HG03354 (cell line): Measurements from ENCODE around the gene TMIGD2.
A peak's percentile ranks its signal among the peaks of the same experiment; 100 is the strongest.
"Not testable (repeated sequence)": the region's sequence is repeated elsewhere in the genome, so short reads cannot be mapped to it uniquely, and the experiment has no call there.

Source experiments
- ATAC-seq: cut with Tn5 transposase; IDR thresholded peaks from one replicate; pipeline ENCODE4 v1.9.1; 2021; ENCODE audit warnings: mild to moderate bottlenecking; ENCODE audit not compliant: unreplicated experiment, poor library complexity, severe bottlenecking

The TMIGD2 gene

DNA sequence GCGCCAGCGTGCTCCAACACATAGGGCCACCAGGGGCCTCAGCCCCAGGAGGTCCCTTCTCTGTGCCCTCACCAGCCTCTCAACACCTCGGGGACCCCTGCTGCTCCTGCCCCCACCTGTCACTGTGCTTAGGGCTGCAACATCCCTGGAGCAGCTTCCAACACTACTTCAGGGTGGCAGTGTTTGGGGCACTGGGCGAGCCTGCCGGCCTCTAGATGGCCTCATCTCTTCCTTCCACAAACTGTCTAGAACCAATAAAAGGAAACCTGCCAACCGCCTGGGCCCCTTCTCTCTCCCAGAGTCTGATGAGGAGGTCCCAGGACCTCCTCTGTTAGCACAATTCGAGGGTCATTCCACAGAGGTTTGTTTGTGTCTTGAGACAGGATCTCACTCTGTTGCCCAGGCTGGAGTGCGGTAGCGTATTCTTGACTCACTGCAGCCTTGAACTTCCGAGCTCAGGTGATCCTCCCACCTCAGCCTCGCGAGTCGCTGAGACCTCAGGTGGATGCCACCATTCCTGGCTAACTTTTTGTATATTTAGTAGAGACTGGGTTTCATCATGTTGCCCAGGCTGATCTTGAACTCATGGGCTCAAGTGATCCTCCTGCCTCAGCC, 33.3 kb downstream of the TMIGD2 start:
- ATAC-seq = no peak

DNA sequence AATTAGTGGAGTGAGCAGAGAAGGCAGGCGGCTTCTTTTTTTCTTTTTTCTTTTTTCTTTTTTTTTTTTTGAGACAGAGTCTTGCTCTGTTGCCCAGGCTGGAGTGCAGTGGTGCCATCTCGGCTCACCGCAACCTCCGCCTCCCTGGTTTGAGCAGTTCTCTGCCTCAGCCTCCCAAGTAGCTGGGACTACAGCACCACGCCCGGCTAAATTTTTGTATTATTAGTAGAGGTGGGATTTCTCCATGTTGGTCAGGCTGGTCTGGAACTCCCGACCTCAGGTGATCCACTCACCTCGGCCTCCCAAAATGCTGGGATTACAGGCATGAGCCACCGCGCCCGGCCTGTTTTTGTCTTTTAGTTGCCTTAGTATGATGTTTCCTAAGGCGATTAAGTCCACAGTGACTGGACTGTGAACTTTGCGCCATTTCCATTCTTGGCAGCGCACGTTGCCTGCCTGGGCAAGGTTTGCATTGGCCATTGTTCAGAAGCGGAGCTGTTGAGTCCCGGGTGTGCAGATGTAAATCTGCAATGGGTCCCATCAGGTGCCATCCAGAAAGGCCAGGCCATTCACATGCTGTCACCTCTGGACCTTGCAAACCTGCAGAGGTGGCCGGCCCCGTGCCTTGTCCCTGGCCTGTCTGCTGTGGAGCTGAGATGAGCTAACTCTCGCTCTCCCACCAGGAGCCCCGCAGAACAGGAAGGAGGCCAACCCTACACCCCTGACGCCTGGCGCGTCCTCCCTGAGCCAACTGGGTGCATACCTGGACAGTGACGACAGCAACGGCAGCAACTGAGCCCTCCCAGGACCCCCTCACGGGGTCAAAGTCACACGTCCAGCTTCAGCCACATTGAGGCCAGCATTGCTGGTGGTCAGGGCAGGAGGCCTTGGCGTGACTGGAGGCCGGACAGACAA, 34.0 kb downstream of the TMIGD2 start:
- no peak for ATAC-seq

DNA sequence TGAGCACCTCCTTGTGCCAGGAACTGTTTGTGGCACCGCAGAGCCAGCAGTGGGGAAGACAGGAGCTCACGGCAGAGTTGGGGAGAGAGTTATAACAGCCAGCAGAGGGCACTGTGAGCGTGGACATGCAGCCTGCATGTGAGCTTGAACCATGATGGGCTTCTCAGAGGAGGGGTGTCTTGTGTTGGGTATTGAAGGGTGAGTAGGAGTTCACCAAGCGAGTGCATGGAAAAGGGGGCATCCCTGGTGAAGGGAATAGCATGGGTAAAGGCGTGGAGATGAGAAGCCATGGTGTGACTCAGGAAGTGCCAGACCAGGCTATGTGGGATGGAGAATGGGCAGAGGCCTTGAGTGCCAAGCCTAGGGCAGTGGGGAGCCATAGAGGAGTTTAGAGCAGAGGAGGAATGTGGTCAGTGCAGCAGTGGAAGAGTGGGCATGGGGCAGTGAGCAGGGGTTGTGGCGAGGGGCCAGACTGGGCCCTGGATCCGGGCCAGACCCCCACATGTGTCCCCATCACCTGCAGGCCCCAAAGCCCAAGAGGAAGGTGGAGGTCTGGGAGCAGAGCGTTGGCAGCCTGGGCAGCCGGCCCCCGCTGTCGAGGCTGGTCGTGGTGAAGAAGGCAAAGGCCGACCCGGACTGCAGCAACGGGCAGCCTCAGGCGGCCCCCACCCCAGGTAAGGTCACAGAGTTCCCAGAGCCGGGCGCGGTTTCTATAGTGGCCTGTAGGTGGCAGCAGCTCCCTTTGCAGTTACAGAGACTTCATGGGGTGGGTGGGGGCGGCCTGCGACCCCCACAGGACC, 34.9 kb downstream of the TMIGD2 start:
- no peak for ATAC-seq

DNA sequence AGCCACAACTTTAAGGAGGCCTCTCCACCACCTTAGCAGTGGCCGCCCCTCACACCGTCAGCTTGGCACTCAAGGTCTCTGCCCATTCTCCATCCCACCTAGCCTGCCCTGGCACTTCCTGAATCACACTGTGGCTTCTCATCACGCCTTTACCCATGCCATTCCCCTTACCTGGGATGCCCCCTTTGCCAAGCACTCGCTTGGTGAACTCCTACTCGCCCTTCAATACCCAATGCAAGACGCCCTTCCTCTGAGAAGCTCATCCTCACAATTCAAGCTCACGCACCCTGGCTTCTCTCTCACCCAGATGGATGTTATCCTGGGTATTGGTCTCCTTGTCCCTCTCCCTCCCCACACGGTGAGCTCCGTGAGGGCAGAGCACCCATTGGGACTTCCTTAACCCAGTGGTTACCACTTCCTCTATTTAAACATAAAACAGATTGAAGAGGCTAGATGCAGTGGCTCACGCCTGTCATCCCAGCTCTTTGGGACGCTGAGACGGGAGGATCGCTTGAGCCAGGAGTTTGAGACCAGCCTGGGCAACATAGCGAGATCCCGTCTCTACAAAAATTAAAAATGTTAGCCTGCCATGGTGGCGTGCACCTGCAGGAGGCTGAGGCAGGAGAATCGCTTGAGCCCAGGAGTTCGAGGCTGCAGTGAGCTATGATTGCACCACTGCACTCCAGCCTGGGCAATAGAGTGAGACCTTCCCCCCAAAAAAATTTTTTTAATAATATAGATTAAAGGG, 35.8 kb downstream of the TMIGD2 start:
- no peak for ATAC-seq

DNA sequence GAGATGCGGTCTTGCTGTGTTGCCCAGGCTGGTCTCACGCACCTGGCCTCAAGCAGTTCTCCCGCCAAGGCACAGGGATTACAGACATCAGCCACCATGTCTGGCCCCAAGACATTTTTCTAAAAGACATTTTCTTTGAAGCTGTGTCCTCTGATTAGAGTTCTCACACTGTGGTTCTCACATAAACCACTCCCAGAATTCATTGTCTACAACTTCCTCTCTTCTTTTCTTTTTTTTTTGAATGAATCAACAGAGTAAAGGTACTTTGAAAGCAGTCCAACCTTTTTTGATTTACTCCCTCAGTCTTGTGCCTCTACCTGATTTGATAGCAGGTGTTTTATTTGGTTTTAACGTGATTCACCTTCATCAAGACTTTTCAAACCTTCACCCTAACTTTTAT, 37.4 kb downstream of the TMIGD2 start:
- no peak for ATAC-seq

DNA sequence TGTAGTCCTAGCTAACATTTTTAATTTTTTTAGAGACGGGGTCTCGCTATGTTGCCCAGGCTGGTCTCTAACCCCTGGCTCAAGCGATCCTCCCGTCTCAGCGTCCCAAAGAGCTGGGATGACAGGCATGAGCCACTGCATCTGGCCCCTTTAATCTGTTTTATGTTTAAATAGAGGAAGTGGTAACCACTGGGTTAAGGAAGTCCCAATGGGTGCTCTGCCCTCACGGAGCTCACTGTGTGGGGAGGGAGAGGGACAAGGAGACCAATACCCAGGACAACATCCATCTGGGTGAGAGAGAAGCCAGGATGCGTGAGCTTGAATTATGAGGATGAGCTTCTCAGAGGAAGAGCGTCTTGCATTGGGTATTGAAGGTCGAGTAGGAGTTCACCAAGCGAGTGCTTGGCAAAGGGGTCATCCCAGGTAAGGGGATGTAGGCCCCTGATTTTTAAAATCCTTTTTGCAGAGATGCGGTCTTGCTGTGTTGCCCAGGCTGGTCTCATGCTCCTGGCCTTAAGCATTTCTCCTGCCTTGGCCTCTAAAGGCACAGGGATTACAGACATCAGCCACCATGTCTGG, 41.5 kb downstream of the TMIGD2 start:
- no peak for ATAC-seq

DNA sequence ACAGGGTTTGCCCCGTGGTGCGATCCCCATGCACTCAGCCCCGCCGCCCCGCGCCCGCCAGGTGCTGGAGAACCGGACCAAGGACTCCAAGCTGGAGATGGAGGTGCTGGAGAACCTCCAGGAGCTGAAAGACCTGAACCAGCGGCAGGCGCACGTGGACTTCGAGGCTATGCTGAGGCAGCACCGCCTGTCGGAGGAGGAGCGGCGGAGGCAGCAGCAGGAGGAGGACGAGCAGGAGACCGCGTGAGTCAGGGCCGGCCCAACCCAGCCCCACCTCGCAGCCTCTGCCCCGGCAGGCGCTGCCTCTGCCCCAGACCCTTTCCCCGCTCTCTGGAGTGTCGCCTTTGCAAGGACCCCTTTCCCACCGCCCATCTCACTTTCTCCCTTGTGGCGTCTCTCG, 44.0 kb downstream of the TMIGD2 start:
- no peak for ATAC-seq

DNA sequence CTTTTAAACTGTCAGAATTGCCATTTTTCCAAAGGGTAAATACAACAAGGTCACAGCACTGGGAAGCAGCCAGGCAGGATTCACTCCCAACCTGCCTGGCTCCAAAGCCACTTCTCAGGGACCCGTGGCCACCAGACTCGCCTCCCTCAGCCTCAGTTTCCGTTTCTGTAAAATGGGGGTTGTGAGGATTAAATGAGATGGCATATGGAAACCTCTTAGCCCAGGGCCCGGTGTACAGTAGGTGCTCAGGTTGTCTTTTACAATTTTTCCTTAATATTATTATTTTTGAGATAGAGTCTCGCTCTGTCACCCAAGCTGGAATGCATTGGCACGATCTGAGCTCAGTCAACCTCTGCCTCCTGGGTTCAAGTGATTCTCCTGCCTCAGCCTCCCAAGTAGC, 45.2 kb downstream of the TMIGD2 start:
- ATAC-seq = no peak

DNA sequence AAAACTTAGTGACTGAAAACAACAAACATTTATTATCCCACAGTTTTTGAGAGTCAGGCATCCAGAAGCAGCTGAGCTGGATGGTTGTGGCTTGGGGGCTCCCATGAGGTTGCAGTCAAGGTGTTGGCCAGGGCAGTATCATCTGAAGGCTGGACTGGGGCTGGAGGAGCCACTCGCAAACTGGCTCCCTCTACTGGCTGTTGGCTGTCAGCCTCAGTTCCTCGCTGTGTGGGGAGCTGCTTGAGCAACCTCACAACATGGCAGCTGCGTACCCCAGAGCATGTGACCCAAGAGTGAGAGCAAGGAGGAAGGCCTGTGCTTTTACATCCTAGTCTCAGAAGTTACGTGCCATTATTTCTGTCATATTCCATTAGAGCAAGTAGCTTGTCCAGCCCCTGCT, 45.6 kb downstream of the TMIGD2 start:
- ATAC-seq = no peak

DNA sequence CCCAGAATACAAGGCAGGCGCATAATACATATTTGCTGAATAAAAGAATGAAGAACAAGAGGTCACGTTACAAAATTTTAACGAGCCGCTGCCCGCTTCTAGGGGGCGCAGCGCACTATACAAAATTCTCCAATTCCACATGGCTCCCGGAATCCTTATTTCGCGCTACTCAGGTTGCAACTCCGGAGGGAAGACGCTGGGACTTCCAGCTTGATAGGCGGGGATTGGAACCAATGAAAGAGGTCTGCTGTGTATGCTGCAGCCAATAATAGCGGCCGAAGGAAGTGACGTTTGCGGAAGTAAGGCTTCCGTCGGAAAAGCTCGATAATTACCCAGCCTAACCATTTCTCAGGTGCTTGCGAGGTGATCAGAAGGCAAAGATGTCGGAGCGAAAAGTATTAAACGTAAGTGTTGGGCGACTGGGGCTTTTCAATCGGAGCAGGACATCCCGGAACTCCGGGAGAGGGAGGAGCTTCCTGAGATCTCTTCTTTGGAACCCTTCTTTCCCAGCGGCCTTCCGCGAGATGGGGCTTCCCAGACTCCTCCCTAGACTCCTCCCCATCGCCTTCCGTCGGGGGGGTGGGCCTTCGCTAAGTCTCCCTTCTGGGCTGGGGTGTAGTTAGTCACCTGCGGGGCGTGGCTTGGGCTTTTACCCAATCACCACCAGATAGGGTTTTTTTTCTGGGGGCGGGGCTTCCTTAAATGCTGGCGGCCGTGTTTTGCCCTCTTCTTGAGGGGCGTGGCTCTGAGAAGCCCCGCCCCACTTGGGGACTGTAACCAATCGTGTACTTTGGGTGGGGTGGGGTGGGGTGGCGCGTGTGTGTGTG, 55.2 kb downstream of the TMIGD2 start, which contains the start of gene YJU2:
Gene YJU2 (plus strand): TSS at position 314 of the 827 bp plus-strand sequence. CDS start 67 bp downstream, at position 381.
- peak; percentile 87 for ATAC-seq

DNA sequence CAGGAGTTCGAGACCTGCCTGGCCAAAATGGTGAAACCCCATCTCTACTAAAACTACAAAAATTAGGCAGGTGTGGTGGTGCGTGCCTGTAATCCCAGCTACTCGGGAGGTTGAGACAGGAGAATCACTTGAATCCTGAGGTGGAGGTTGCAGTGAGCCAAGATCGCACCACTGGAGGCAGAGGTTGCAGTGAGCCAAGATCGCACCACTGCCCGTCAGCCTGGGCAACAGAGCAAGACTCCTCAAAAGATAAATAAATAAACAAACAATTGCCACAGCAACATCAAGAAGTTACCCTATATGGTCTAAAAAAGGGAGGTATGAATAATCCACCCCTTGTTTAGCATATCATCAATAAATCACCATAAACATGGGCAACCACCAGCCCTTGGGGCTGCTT, 56.3 kb downstream of the TMIGD2 start:
- not testable (repeated sequence) for ATAC-seq
